GM21360 (cell line): ENCODE measurements around the gene FUBP3.
"Not testable (repeated sequence)": the region's sequence is repeated elsewhere in the genome, so short reads cannot be mapped to it uniquely, and the experiment has no call there.

Experiments used
- ATAC-seq: cut with Tn5 transposase; IDR thresholded peaks from one replicate; pipeline ENCODE4 v1.9.1; 2021; ENCODE audit warnings: mild to moderate bottlenecking, moderate library complexity; ENCODE audit not compliant: unreplicated experiment

FUBP3 gene

DNA sequence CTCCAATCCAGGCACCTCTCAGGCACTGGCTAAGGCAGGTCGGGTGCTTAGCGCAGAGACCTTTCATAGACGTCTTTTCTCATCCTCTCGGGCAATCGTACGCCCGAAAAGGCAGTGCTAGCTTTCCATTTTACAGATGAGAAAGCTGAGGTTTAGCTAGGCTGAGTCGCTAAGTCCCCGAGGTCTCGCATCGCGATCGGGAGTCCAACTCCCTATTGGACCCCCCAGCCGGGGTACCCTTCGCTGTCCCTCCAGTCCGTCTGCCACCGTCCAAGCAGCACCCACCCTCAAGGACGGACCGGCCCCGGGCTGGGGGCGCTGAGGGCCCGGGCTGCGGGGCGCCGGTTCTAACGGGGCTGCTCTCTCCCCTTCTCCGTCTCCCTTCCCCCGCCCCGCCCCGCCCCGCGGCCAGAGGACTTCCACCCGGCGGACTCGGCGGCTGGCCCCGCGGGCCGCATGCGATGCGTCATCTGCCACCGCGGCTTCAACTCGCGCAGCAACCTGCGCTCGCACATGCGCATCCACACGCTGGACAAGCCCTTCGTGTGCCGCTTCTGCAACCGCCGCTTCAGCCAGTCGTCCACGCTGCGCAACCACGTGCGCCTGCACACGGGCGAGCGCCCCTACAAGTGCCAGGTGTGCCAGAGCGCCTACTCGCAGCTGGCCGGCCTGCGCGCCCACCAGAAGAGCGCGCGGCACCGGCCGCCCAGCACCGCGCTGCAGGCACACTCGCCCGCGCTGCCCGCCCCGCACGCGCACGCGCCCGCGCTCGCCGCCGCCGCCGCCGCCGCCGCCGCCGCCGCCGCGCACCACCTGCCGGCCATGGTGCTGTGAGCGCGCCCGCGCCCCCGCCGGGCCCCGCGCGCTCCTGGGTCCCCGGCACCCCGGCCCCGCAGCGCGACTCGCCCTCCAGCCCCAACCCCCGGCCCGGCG, 101.7 kb downstream of the FUBP3 start:
- no peak for ATAC-seq

- ATAC-seq, result no peak
Measured at GRCh38 chr9:130681769-130682420, 102.5 kb downstream of the FUBP3 start.

- ATAC-seq, result no peak
Measured at GRCh38 chr9:130682421-130683121, 103.2 kb downstream of the FUBP3 start.

DNA sequence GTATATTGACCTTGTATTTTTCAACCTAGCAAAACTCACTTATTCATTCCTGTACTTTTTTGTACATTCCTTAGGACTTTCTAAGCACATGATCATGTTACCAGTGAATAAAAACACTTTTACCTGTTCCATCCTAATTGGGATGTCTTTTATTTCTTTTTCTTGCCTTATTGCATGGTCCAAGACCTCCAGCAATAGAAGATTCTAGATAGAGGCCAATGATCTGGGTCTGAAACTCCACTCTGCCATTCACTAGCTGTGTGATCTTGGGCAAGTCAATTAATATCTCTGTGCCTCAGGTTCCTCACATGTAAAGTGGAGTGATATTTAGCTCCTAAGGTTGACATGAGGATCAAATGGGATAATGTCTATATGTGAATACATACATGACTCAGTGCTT, 105.7 kb downstream of the FUBP3 start:
- no peak for ATAC-seq

DNA sequence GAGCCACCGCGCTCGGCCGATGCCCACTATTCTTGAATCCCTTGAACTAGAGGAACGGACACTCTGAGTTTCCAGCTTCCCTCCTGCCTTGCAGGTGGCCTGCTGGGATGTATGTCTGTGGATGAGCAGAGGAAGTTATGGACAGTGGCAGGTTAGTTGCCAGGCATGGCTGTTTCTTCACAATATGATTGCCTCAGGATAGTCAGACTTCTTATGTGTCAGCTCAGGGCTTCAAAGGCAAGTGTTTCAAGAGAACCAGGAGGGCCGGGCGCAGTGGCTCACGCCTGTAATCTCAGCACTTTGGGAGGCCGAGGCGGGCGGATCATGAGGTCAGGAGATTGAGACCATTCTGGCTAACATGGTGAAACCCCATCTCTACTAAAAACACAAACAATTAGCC, 106.6 kb downstream of the FUBP3 start:
- not testable (repeated sequence) for ATAC-seq

DNA sequence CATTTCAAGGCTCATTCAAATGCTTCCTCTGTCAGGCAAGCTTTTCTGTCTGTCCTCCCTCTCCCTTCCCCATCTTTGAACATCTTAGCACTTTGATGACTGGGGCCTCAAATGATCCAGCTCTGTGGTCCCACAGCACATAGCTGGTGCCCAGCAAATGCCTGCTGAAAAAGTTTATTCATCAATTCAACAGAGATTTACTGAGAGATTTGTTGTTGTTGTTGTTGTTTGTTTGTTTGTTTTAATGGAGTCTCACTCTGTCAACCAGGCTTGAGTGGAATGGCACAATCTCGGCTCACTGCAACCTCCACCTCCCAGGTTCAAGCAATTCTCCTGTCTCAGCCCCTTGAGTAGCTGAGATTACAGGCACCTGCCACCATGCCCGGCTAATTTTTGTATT, 108.2 kb downstream of the FUBP3 start:
- ATAC-seq, result no peak
